Fibroblast of lung (primary cell): ENCODE results near the gene NUB1. TPM values are rescaled to one million over a fixed set of nuclear protein-coding genes. Genes with fewer than 3 reads are reported as not detected.
A peak's percentile ranks its signal among the peaks of the same experiment; 100 is the strongest.

Source experiments
- DNase-seq, 2 donors: peaks; one replicate each; pipeline versions ENCODE4 v3.0.0 to v3.0.0-alpha.2; 2010; ENCODE audit warnings: low read depth in 2 of 2
- H2AFZ ChIP-seq: 2 replicates; pipeline ENCODE4 v1.5.1; 2012; ENCODE audit warnings: low read length, control low read depth, inconsistent platforms
- H3K27ac ChIP-seq: 2 replicates; pipeline ENCODE4 v1.5.1; 2011; ENCODE audit warnings: low read length, control low read depth; ENCODE audit not compliant: insufficient read depth
- H3K27me3 ChIP-seq: 2 replicates; pipeline ENCODE4 v1.5.1; 2011; ENCODE audit warnings: mild to moderate bottlenecking, low read length; ENCODE audit not compliant: control insufficient read depth, insufficient read depth
- H3K36me3 ChIP-seq: 2 replicates; pipeline ENCODE4 v1.5.1; 2011; ENCODE audit warnings: low read length; ENCODE audit not compliant: control insufficient read depth, insufficient read depth
- H3K4me1 ChIP-seq: 2 replicates; pipeline ENCODE4 v1.5.1; 2011; ENCODE audit warnings: low read length; ENCODE audit not compliant: control insufficient read depth, insufficient read depth; ENCODE audit errors: extremely low read depth
- H3K4me2 ChIP-seq: 2 replicates; pipeline ENCODE4 v1.5.1; 2011; ENCODE audit warnings: low read length, control low read depth; ENCODE audit not compliant: insufficient read depth; ENCODE audit errors: extremely low read depth
- H3K4me3 ChIP-seq, 4 experiments: fragments of 200-600 bp in 1 of 4; sonication (generic) in 1 of 4; replicated peaks in 1 of 4; 2 replicates each; pipeline ENCODE4 v1.5.1; 2011 to 2016; ENCODE audit warnings: low read length in 4 of 4, low read depth in 3 of 4, mild to moderate bottlenecking in 3 of 4, control low read depth in 2 of 4, inconsistent platforms in 1 of 4, mixed read lengths in 1 of 4; ENCODE audit not compliant: insufficient read depth in 1 of 4; ENCODE audit errors: control extremely low read depth in 1 of 4
- H3K79me2 ChIP-seq: 2 replicates; pipeline ENCODE4 v1.5.1; 2012; ENCODE audit warnings: mild to moderate bottlenecking, low read length, inconsistent platforms; ENCODE audit not compliant: control insufficient read depth, insufficient read depth
- H3K9ac ChIP-seq: 2 replicates; pipeline ENCODE4 v1.5.1; 2011; ENCODE audit warnings: mild to moderate bottlenecking, low read length, control low read depth; ENCODE audit not compliant: insufficient read depth
- H3K9me3 ChIP-seq: 2 replicates; pipeline ENCODE4 v1.5.1; 2012; ENCODE audit warnings: low read depth, low read length; ENCODE audit not compliant: control insufficient read depth, insufficient read depth
- H4K20me1 ChIP-seq: 2 replicates; pipeline ENCODE4 v1.5.1; 2011; ENCODE audit warnings: low read length; ENCODE audit not compliant: control insufficient read depth, insufficient read depth; ENCODE audit errors: extremely low read depth
- EZH2 ChIP-seq: IDR thresholded peaks from 2 replicates; pipeline ENCODE4 v1.5.1; 2012; ENCODE audit warnings: low read length, control low read depth, mild to moderate bottlenecking; ENCODE audit errors: missing control alignments
- polyA plus RNA-seq, 2 donors: library from polyadenylated mRNA; depleted of rRNA in 1 of 2; stranded (reverse) in 1 of 2; unstranded in 1 of 2; fragments of >200 nt; gene quantifications; 2 replicates each; pipeline ENCODE4 v1.2.1, GENCODE V29; 2011 to 2012; ENCODE audit warnings: missing spikeins in 1 of 2
- total RNA-seq: library from RNA; depleted of rRNA; stranded (reverse); fragments of >200 nt; gene quantifications from 2 replicates; pipeline ENCODE4 v1.2.1, GENCODE V29; 2014
- TF ChIP-seq, protein P1 (sequence below), 2 donors: IDR thresholded peaks in 1 of 2; conservative IDR thresholded peaks in 1 of 2; 1 replicate in 1 of 2; 2 replicates in 1 of 2; pipeline ENCODE4 v1.5.1; 2011 to 2012; ENCODE audit warnings: low read length in 2 of 2, control low read depth in 1 of 2, inconsistent platforms in 1 of 2, low read depth in 1 of 2, mild to moderate bottlenecking in 1 of 2

NUB1 gene
- total and polyA plus RNA-seq, 2 donors (not counting 1 experiment from before 2014, with no cell fraction given) = 44.4 to 77.7 TPM

DNA sequence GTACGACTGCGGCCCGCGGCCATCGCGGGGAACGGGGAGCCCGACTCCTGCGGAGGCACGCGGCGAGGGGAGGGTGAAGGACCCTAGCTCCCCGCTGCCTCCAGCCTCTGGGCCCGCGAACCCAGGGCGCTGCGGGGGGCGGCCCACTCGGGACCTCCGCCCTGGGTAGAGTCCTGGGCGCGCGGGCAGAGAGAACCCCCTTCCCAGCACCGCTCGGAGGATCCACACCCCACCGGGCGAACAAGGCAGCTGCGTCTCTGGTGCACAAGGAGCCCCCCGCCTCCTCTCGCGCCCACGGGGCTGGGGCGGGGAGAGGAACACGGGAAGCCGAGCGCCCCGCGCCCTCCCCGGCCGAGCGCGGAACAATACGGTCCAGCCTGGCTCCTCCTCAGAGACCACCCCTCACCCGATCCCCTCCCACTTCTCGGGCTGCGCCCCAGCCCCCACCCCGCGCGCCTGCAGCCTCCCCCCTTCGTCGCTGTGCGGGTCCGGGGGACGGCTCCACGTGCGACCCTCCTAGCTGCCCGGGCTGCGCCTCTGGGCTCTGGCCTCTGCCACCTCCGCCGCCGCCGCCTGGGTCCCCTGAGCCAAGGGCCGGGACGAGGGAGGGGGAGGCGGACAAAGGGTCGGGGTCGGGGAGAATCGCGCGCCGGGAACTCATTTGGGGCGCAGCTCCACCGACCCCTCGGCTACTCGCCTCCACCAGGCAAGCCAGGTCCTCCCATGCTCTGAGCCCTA lies 68.2 kb downstream of the NUB1 start, which contains the start of gene WDR86:
Gene WDR86, minus strand, starts transcription at position 372 of the 738 bp plus-strand sequence. CDS start 449 bp downstream, outside the sequence.
- peaks cover 41% of the 10 kb centered on the region for H3K27me3 ChIP-seq
- H3K27ac ChIP-seq = no peak within 1 kb of the TSS
- H3K79me2 ChIP-seq = no peaks in the 10 kb centered on the region
- no peaks in the 10 kb centered on the region for H3K36me3 ChIP-seq
- no peak for DNase-seq
- H3K4me1 ChIP-seq = no peaks in the 10 kb centered on the region
- TF ChIP-seq, protein P1, sequence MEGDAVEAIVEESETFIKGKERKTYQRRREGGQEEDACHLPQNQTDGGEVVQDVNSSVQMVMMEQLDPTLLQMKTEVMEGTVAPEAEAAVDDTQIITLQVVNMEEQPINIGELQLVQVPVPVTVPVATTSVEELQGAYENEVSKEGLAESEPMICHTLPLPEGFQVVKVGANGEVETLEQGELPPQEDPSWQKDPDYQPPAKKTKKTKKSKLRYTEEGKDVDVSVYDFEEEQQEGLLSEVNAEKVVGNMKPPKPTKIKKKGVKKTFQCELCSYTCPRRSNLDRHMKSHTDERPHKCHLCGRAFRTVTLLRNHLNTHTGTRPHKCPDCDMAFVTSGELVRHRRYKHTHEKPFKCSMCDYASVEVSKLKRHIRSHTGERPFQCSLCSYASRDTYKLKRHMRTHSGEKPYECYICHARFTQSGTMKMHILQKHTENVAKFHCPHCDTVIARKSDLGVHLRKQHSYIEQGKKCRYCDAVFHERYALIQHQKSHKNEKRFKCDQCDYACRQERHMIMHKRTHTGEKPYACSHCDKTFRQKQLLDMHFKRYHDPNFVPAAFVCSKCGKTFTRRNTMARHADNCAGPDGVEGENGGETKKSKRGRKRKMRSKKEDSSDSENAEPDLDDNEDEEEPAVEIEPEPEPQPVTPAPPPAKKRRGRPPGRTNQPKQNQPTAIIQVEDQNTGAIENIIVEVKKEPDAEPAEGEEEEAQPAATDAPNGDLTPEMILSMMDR (conservative IDR thresholded peaks at IDR 0.05 in 1 of 2, IDR thresholded peaks at IDR 0.05 in 1 of 2; ENCODE audit: low read depth in 1 of 2, low read length in 2 of 2) = no peak
- no peak for TF ChIP-seq EZH2
- H3K9ac ChIP-seq = no peak within 1 kb of the TSS
- H4K20me1 ChIP-seq = no peaks in the 10 kb centered on the region
- peak within 1 kb of the TSS in 2 of 4 experiments; percentile 32 to 61 for H3K4me3 ChIP-seq
- H3K9me3 ChIP-seq = no peaks in the 10 kb centered on the region
- no peak within 1 kb of the TSS for H3K4me2 ChIP-seq
- no peak within 1 kb of the TSS for H2AFZ ChIP-seq

DNA sequence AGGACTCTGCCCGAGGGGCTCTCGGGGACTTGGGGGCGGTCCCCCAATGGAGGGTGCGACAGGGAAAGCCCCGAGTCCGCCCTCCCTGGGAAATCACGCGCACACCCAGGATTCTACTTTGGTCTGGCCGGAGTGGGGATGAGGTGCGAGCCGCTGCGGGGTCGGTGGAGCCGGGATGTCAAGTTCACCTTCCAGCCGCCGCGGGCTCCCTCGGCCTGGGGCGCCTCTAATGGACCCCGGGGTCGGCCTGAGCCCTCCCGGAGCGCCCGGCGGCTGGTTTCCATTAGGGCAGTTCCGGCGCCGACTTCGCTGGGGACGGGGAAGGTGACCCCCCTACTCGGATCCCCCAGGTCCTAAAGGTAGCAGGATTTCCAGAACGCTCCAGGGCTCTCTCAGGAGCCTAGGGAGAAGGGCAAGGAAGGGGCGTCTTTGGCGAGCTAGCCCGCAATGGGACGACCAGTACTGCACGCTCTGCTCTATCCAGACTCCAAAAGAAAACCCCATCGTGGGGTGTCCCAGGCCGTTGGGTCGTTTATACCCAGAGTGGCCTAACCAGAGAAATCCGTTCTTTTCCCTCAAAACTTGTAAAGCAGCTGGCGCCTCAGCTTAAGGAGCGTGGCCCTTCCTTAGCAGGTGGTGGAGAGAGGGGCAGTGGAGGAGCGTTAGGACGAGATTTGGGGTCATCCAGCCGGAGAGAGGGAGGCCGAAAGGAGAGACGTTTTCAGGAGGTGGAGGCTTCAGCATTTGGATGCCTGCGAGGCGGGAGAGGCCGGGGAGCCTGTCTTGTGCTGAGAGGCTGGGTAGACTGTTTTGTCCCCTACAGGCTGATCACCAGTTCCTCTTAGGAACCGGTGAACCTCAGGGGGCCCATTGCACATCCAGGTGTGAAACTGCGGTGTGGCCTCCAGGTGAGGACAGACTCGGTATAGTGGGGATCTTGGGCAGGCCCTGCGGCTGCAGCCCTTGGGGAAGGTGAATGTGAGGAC lies 69.1 kb downstream of the NUB1 start:
- Histone ChIP-seq H3K36me3 (no peaks in the 10 kb centered on the region), H3K4me1 (no peaks in the 10 kb centered on the region), H2AFZ (no peak overlapping the region), H3K27ac (no peak overlapping the region), H3K9me3 (no peaks in the 10 kb centered on the region), H3K79me2 (no peaks in the 10 kb centered on the region), H3K4me2 (no peak overlapping the region), H3K27me3 (peaks cover 41% of the 10 kb centered on the region), H4K20me1 (no peaks in the 10 kb centered on the region), H3K4me3 (peak overlapping the region in 2 of 4 experiments; percentile 32 to 61), H3K9ac (no peak overlapping the region)
- DNase-seq = peak in 1 of 2 donors; percentile 39
- TF ChIP-seq EZH2 = peak; percentile 91
- TF ChIP-seq, protein P1 (conservative IDR thresholded peaks at IDR 0.05 in 1 of 2, IDR thresholded peaks at IDR 0.05 in 1 of 2; ENCODE audit: low read depth in 1 of 2, low read length in 2 of 2) = no peak

DNA sequence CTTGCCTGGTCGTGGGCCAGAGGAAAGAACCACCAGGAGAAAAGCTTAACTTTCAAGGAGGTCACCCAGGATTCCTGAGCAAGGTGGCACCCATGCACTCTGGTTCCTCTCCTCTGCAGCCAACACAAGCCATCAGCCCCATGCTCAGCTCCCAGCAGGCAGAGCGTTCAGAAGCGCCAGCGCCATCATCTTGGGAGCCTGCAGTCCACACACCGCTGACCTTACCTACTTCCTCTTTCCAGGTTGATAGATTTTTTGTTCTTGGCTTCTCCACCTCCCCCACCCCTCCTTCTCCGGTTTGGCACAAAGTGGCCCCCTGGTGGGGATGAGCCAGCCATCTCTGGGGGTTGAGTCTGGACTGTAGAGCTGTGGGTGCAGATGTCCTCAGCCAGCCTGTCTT lies 69.9 kb downstream of the NUB1 start:
- Histone ChIP-seq H3K9ac (no peak overlapping the region), H3K27me3 (peaks cover 41% of the 10 kb centered on the region), H3K36me3 (no peaks in the 10 kb centered on the region), H2AFZ (no peak overlapping the region), H3K4me2 (no peak overlapping the region), H3K27ac (no peak overlapping the region), H3K4me1 (no peaks in the 10 kb centered on the region), H3K9me3 (no peaks in the 10 kb centered on the region), H3K79me2 (no peaks in the 10 kb centered on the region), H4K20me1 (no peaks in the 10 kb centered on the region), H3K4me3 (no peak overlapping the region)
- no peak for DNase-seq
- TF ChIP-seq, protein P1 (conservative IDR thresholded peaks at IDR 0.05 in 1 of 2, IDR thresholded peaks at IDR 0.05 in 1 of 2; ENCODE audit: low read depth in 1 of 2, low read length in 2 of 2) = no peak
- TF ChIP-seq EZH2 = no peak
